Fibroblast of skin of abdomen (primary cell): ENCODE measurements around the gene RBM33.
"Not testable (repeated sequence)": the region's sequence is repeated elsewhere in the genome, so short reads cannot be mapped to it uniquely, and the experiment has no call there.

ENCODE experiments used
- DNase-seq: peaks from one replicate; pipeline ENCODE4 v3.0.0-alpha.2; 2013

RBM33 gene

DNA sequence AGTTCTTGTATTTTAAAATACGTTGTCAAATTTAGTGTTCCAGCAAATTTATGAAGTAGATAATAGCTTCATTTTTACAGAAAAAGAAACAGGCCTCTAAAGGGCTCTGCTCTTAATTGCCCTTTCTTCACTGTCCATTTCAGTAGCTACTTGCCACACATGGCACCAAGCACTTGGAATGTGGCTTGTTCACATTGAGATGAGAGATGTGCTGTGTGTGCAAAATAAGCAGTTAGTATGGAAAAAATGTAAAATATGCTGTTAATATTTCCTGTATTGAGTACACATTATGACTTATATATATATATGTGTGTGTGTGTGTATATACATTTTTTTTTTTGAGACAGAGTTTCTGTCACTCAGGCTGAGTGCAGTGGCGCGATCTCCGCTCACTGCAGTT is 19.5 kb downstream of the RBM33 start:
- peak; percentile 62 for DNase-seq

DNA sequence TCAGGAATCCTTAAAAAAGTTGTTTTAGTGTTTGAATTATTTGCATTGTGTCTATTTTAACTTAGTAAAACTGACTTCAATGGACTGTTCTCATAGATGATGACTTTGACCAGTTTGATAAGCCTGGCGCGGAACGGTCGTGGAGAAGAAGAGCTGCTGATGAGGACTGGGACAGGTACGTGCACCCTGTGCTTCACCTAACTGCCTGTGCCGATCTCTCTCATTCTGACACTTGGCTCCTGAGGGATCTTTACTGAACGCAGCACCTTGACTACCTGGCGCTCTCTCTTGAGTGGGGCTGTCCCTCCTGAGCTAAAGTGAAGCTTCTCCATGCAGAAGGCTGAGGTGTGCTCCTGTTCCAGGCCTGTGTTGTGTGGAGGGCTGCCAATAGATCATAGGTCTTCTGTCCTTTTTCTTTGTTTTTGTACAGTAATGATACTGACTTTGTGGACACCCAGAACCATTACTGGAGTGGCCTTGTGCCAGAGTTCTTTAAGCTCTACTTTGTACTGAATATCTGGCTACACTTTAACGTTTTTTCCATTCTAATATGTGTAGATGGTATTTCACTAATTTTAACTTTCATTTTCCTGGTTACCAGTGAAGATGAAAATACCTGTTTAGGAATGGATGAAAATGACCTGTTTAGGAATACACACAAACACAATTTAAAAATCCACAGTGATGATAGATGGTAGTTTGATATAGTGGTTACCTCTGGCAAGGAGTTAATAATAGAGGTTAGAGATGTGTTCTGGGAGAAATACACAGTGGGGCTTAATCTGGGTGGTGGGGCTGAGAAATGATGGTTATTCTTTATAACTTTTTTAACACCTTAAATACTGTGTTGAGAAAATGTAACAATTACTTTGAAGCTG is 20.9 kb downstream of the RBM33 start:
- no peak for DNase-seq

DNA sequence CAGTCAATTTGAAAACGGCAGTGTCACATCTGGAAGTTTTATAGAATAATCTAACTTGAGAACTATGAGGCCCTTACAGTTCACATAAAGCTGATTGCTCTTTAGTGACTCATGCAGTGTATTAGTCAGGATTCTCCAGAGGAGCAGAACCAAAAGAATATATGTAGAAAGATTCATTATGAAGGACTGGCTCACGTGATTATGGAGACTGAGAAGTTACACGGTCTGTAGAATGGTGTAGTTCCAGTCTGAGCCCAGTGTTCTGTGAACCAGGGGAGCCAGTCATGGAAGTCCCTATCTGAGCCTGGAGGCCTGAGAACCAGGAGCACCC is 21.5 kb downstream of the RBM33 start:
- DNase-seq = peak; percentile 86

DNA sequence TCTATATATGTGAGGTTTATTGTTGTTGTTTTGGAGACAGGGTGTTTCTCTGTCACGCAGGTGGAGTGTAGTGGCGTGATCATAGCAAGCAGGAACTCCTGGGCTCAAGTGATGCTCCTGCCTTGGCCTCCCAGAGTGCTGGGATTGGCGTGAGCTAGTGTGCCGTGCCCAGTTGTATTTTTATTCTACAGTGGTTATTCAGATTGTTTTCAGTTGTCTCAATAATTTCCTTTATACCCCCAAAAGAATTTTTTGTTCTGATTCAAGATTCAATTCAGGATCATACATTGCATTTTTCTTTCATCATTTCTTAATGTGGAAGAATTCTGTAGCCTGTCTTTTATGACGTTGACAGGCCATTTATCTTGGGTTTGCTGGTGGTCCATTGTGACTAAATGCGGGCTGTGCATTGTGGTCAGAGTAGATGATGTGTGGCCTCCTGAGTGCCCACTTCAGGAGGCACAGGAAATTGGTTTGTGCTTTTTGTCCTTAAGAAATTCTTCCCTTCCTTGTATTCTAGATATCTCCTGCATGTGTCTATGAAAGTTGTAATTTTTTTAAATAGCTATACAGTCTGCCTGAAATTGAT is 22.9 kb downstream of the RBM33 start:
- peak; percentile 51 for DNase-seq

DNA sequence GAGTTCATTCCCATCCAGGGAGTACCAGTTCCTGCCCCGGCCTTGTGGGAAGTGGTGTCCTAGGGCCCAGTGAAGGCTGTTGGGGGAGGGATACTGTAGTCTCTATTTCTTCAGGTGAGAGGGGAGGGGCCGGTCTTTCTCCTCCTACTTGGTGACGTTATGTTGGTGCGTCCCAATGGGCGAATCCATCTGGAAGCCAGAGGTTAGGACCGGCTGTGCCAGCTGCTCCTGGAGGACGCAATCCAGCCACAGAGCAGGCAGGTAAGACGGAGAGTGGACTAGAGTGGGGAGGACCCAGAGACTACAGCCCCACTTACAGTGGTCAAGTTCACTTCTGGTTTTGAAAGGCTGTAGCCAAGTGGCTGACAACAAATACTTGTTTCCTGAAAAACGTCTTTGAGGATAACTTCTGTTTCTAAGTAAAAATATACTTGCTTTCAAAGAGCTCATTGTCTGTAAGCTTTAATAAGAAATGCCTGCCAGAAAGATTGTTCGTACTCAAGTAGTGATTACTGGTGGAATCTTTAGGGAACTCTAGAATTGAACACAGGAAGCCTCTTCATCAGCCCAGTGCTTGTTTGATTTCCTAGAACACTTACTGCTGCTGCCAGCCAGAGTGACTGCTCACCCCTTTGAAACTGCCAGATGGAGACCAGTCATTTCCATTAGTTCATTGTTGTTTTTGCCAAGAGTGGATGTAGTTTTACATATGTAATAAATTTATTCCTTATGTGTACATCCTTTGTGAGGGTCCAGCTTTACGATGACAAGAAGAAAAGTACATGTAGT is 25.4 kb downstream of the RBM33 start:
- DNase-seq = peak; percentile 64

DNA sequence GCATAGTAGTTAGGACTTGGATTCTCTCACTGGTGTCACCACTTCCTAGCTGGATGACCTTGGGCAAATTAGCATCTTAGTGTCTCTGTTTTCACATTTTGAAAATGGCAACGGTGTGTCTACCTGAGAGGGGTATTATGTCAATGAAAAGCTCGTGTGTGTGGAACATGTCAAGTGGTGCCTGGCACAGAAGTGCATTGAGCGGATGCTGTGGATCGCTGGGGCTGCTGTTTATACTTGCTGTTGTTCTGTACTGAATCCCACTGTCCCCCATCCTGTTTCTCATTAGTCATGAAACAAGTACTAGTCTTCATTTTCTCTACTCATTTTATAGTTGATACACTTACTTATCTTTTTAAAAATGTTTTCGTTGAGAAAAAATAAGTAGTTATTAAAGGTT is 26.1 kb downstream of the RBM33 start:
- DNase-seq = no peak

DNA sequence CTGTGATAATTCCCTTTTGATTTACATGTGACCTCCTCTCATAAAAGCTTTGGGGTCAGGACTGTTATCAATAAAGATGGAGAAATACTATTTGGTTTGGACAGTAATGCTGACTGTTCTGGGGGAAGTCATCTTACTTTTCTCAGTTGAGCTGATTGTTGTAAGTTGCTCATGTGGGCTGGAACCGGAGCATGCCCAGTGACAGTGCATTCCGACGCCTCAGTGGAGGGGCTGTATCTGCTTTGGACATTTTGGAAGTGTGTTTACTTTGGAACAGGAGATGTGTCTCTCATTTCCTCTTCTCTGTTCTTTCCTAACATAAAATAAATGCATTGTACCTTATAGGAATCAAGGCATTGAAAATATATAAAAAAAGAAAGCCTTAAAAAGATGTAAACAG is 30.1 kb downstream of the RBM33 start:
- no peak for DNase-seq

DNA sequence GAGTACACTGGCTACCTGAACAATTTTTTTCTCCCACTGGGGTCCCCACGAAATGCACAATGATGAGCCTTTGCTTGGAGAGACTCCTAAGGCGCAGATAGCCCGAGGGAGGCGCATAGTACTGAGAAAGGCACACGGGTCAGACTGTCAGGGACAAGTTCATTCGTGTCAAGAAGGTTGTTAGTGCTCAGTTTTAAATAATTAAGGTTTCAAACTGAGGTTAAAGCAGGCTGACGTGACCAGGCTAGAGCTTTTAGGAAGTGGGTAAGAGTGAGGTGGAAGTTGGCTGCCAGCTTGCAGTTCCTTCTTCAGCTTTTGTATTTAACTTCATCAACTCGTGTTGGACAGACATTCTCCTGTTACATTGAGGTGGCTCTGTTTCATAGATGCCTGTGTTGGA is 31.6 kb downstream of the RBM33 start:
- no peak for DNase-seq

DNA sequence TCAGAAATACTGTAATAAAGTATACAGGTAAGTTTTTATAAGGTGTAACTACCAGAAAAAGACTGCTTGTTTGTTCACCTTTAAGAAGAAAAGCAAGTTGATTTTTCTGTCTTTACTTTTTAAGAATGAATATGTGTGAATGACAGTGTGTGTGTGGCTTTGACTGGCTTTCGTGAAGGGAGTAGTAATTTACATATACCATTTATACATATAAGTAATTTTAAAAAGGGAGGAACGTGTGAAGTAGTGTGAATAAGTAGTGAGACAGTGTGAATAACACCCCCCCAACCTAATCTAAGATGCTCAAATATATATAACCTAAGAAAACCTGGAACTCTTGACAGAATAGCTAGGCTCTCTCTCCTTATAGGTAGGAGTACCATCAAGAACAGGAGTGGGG is 33.2 kb downstream of the RBM33 start:
- no peak for DNase-seq

DNA sequence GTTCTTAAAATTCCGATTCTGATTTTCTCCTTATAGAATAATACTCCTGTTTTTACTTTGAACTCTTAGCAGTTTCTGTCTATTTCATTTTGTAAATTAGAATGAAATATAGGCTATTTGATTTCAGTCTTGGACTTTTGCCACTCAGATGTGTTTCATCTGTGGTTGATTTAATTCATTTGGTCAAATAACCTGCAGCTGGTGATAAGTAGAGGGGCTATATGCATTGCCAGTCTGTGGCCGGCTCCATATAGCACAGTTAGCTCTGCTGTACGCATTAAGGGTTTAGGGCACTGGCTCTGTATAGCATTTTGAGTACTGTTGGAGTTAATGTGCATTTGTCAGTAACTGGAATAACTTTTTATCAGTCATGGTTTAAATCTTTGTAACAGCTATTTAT is 35.7 kb downstream of the RBM33 start:
- DNase-seq = no peak

DNA sequence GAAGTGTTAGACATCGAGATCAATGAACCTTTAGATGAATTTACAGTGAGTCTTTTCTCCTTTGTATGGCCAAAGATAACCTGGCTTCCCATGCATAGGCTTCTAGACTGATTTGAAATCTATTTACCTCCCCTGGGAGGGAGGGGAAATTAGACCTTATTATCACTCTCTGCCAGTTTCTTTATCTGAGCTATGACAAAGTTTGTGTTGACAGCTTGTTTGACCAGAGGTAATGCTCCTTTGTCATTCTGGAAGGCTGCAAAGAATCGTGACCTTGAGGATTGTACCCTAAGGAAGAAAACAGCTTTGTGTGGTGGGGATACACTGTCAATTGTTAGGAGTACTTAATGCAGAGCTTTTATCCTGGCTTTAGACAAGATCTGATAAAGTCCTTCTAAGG is 36.4 kb downstream of the RBM33 start:
- no peak for DNase-seq

DNA sequence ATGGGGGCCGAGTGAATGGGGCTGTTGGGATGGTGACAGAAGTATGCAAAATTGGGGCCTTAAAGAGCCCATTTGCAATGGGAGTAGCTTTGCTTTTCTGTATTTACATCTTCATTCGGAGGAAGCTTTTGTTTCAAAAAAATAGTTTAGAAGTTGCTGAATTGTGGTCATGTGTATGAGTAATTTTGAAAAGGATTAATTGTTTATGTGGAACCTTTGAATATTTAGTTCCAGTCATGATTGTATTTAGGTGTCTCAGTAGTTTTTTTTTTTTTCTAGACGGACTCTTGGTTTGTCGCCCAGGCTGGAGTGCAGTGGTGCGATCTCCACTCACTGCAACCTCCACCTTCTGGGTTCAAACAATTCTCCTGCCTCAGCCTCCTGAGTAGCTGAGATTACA is 37.2 kb downstream of the RBM33 start:
- DNase-seq = no peak

DNA sequence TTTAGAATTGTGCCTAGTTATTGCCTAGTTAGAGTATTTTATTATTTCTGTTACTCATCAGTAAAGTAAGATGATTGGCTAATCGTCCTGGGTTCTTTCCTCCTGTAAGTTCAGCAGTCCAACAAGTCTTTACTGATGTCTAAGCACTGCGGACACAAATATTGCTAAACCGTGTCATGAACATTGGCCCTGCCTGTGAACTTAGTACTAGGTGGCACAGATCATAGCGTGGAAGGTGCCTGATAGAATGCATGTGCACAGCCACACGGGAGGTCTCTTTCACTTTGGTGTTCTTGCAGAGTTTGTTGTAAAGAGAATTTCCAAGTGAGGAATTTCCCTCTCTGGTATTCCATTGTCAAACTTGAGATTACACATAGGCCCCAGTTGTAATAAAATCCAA is 38.0 kb downstream of the RBM33 start:
- DNase-seq = no peak

DNA sequence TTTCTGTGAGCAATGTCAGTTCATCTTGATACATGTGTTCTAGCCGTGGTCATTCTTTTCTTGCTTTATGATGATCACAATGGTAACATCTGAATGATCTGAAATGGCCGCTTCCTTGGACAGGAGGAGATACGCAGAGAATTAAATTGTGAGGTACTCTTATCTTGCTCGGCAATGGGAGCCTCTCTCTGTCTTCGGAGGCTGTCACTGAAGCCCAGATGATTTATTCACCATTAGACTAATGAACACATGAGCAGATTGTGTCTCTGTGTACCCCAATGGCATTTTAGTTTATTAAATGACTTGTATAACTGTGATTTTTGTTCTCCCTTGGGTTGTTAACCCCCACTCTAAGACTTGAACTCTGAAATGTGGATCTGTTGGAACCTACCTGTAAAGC is 38.6 kb downstream of the RBM33 start:
- no peak for DNase-seq

DNA sequence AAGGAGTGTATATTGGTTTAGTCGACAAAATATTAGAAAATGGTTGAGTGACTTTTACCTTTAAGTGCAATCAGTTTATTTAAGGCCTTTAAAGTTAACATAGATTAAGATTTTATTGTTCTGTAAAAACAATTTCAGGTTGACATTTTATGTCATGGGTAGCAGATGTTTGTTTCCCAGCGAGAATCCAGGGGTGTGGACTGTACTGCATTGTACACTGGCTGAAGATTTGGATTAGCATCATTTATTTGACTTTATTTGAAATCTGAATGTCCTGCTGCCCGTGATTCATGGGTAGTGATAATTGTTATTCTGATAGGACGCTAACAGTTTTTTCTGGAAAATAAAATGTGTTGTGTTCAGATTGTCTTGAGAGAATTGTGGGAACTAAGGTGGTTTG is 39.3 kb downstream of the RBM33 start:
- no peak for DNase-seq

DNA sequence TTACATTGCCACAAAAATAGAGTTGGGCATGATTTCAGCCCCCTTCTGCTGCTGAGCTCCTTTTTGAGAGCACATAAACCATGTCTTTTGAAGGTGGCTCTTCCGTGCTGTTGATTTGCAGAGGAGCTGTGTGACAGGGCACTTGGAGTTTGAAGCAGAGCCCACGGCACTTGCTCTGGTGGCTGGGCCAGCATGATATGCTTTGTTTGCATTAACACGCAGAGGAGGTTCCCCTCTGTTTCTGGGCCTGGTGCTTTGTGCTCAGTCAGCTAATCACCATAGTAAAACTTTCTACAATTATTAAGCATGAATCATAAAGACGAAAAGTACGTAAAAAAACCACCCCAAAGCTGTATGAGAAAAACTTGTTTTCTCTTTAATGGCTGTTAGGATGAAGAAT is 40.1 kb downstream of the RBM33 start:
- DNase-seq = no peak

DNA sequence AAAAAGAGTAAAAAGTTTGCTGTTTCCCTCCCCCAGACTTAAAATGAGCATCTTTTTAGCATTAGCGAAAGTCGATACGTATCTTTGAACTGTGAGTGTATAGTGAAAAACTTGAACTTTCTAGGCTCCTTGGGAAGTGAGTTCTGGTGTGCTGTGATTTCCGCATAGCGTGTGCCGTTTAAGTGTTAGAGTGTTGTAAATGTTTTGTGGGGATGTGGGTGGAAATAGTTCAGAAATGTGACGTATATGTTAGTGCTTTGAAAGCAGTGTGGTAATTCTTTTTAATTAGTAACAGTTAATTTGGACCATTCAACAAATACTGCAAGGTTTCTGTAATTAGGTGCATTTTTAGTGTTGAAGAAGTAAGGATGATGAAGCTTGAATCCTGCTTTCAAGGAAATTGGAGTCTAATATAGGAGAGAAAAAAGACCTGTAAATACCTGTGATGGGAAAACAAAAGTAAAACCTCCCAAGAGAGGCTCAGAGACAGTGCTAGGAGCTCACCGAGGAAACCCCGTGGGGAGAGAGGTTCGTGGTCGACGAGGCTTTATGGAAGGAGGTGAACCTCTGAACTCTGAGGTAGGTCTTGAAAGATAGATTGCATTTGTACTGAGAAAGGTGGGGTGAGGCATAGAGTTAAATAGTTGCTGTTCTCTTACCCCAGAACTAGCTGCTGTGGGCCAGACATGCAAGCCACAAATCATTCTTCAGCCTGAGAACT is 40.8 kb downstream of the RBM33 start:
- no peak for DNase-seq

DNA sequence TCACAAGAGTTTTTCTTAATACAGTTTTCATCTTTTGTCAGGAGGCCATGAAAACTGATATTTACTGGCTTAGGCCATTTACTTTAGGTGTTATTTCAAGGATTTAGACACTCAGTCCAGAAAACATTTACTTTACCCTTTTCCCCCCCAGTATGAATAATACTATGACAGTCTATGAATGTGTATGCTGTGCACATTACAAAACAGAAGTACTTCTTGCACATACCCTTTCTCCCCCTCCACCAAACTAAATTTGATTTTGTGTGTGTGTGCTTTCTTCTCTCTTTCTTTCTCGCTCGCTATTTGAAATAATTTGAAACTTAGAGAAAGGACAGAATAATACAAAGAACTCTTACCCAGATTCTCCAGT is 41.3 kb downstream of the RBM33 start:
- no peak for DNase-seq

DNA sequence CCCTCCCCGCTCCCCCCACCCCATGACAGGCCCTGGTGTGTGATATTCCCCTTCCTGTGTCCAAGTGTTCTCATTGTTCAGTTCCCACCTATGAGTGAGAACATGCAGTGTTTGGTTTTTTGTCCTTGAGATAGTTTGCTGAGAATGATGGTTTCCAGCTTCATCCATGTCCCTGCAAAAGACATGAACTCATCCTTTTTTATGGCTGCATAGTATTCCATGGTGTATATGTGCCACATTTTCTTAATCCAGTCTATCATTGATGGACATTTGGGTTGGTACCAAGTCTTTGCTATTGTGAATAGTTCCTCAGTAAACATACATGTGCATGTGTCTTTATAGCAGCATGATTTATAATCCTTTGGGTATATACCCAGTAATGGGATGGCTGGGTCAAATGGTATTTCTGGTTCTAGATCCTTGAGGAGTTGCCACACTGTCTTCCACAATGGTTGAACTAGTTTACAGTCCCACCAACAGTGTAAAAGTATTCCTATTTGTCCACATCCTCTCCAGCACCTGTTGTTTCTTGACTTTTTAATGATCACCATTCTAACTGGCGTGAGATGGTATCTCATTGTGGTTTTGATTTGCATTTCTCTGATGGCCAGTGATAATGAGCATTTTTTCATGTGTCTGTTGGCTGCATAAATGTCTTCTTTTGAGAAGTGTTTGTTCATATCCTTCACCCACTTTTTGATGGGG is 42.3 kb downstream of the RBM33 start:
- not testable (repeated sequence) for DNase-seq

DNA sequence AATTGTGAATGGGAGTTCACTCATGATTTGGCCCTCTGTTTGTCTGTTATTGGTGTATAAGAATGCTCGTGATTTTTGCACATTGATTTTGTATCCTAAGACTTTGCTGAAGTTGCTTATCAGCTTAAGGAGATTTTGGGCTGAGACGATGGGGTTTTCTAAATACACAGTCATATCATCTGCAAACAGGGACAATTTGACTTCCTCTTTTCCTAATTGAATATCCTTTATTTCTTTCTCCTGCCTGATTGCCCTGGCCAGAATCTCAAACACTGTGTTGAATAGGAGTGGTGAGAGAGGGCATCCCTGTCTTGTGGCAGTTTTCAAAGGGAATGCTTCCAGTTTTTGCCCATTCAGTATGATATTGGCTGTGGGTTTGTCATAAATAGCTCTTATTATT is 43.8 kb downstream of the RBM33 start:
- not testable (repeated sequence) for DNase-seq

DNA sequence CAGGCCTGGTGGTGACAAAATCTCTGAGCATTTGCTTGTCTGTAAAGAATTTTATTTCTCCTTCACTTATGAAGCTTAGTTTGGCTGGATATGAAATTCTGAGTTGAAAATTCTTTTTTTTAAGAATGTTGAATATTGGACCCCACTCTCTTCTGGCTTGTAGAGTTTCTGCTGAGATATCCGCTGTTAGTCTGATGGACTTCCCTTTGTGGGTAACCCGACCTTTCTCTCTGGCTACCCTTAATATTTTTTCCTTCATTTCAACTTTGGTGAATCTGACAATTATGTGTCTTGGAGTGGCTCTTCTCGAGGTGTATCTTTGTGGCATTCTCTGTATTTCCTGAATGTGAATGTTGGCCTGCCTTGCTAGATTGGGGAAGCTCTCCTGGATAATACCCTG is 46.2 kb downstream of the RBM33 start:
- DNase-seq = not testable (repeated sequence)

DNA sequence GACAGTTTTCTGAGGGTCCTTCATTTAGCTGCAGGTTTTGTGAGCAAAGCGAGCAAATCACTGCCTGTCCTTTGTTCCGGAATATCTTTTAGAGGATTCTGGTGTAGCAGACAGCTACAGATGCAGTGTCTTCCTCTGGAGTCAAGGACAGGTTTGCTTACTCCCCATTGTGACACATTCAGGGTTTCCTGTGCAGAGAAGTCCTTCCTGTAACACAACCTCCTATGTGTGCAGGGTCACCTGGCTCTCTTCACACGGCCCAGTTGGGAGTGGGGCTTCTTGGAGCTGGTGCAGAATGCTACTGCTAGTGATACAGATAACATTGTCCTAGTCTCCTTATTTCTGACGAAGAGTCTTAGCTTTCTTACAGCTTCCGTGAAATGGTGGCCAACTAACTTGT is 47.9 kb downstream of the RBM33 start:
- DNase-seq = no peak

DNA sequence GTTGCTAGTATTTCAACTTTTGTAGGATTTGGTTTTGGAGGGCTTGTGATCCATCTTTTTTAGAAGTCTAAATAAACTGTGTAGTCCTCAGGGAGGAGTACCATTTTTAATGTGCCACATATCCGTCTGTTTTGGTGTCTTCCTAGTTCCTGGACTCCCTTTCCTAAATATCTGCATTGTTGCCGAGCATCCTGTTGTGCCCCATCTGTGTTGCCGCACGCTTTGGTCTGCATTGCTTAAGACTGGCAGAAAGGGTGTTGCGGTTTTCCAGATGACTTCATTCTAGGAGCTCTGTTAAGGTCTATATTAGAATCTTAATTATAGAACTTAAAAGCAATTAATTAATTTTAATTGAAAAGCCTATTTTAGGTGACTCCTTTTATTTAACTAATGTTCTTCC is 49.4 kb downstream of the RBM33 start:
- DNase-seq = no peak
